H1 (cell line): ENCODE measurements around the gene PPP1R14C.

Source experiments
- CBX5 ChIP-seq: fragments of 300-800, 300-1000 bp; sonication (generic); IDR thresholded peaks from 2 replicates; pipeline ENCODE4 v1.7.1; 2016; ENCODE audit warnings: antibody characterized with exemption, low read length, low read depth
- FOSL1 ChIP-seq: IDR thresholded peaks from 2 replicates; pipeline ENCODE4 v1.6.1; 2011; ENCODE audit warnings: mild to moderate bottlenecking, low read depth, low read length, moderate library complexity; ENCODE audit not compliant: insufficient read depth
- MAFK ChIP-seq: IDR thresholded peaks from 2 replicates; pipeline ENCODE4 v1.6.1; 2012; ENCODE audit warnings: low read depth, mild to moderate bottlenecking, improper control_type of control experiment, low read length
- POLR2A ChIP-seq, 2 experiments: IDR thresholded peaks; 1 replicate in 1 of 2; 2 replicates in 1 of 2; pipeline ENCODE4 v1.6.1; 2011; ENCODE audit warnings: low read depth in 2 of 2, low read length in 2 of 2, mild to moderate bottlenecking in 2 of 2; ENCODE audit errors: control extremely low read depth in 1 of 2
- SUZ12 ChIP-seq: fragments of 200-600 bp; sonication (generic); IDR thresholded peaks from 2 replicates; pipeline ENCODE4 v1.6.1; 2012; ENCODE audit warnings: mild to moderate bottlenecking, inconsistent platforms, low read length, moderate library complexity, mixed read lengths
- TCF12 ChIP-seq: IDR thresholded peaks from 2 replicates; pipeline ENCODE4 v1.6.1; 2011; ENCODE audit warnings: low read depth, mild to moderate bottlenecking, low read length
- TF ChIP-seq, protein P1 (sequence below), 3 experiments: IDR thresholded peaks; 1 replicate in 2 of 3; 2 replicates in 1 of 3; pipeline versions ENCODE4 v1.5.1 to v1.6.1; 2011; ENCODE audit warnings: low read length in 3 of 3, mild to moderate bottlenecking in 3 of 3, inconsistent platforms in 2 of 3, low read depth in 1 of 3, moderate library complexity in 1 of 3; ENCODE audit not compliant: insufficient read depth in 1 of 3; ENCODE audit errors: control extremely low read depth in 1 of 3

DNA sequence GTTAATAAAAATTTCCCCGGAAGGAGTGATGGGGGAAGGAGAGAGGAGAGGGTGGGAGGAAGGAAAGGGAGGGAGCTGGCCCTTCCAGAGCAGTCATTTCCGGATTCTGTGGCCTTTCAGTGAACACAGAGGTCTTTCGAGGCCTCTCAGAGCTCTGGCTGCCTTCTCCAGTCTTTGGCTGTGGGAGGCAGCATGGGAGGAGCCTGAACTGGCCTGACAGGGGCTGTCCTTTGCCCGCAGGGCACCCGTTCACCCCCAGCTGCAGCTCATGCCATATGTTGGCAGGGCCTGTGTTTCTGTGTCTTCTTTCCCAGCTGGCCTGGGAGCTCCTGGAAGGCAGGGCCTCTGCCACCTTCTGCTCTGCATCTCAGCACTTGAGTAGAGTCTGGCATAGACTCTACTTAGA is 95.5 kb downstream of the PPP1R14C start:
- TF ChIP-seq, protein P1, sequence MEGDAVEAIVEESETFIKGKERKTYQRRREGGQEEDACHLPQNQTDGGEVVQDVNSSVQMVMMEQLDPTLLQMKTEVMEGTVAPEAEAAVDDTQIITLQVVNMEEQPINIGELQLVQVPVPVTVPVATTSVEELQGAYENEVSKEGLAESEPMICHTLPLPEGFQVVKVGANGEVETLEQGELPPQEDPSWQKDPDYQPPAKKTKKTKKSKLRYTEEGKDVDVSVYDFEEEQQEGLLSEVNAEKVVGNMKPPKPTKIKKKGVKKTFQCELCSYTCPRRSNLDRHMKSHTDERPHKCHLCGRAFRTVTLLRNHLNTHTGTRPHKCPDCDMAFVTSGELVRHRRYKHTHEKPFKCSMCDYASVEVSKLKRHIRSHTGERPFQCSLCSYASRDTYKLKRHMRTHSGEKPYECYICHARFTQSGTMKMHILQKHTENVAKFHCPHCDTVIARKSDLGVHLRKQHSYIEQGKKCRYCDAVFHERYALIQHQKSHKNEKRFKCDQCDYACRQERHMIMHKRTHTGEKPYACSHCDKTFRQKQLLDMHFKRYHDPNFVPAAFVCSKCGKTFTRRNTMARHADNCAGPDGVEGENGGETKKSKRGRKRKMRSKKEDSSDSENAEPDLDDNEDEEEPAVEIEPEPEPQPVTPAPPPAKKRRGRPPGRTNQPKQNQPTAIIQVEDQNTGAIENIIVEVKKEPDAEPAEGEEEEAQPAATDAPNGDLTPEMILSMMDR (IDR thresholded peaks at IDR 0.05; ENCODE audit: control extremely low read depth in 1 of 3, insufficient read depth in 1 of 3, low read depth in 1 of 3, low read length in 3 of 3), result no peak
- TF ChIP-seq TCF12, result no peak
- no peak for TF ChIP-seq SUZ12
- no peak for TF ChIP-seq MAFK
- no peak for TF ChIP-seq POLR2A (IDR thresholded peaks at IDR 0.05; ENCODE audit: control extremely low read depth in 1 of 2, low read depth in 2 of 2, low read length in 2 of 2)
- no peak for TF ChIP-seq FOSL1
- no peak for TF ChIP-seq CBX5
